Astrocyte (in vitro differentiated cells and primary cell): ENCODE measurements around the gene FAM168A. TPM values are rescaled to one million over a fixed set of nuclear protein-coding genes. Genes with fewer than 3 reads are reported as not detected.

ENCODE experiments used
- DNase-seq: peaks from one replicate; pipeline ENCODE4 v3.0.0-alpha.2; 2010; ENCODE audit warnings: low read depth
- FAIRE-seq: peaks from 2 replicates; lab custom pipeline; 2011; peaks lifted over from hg19 to GRCh38; lab: Jason Lieb, UNC
- H2AFZ ChIP-seq: 2 replicates; pipeline ENCODE4 v1.6.0; 2012; ENCODE audit warnings: low read depth, low read length, inconsistent platforms
- H3K27ac ChIP-seq: 2 replicates; pipeline ENCODE4 v1.5.1; 2011; ENCODE audit warnings: low read depth, low read length, inconsistent platforms
- H3K27me3 ChIP-seq: 2 replicates; pipeline ENCODE4 v1.6.0; 2011; ENCODE audit warnings: low read length, inconsistent platforms; ENCODE audit not compliant: insufficient read depth
- H3K36me3 ChIP-seq: 2 replicates; pipeline ENCODE4 v1.5.1; 2011; ENCODE audit warnings: low read length, inconsistent platforms; ENCODE audit not compliant: insufficient read depth
- H3K4me1 ChIP-seq: 2 replicates; pipeline ENCODE4 v1.5.1; 2011; ENCODE audit warnings: low read length, inconsistent platforms; ENCODE audit not compliant: insufficient read depth
- H3K4me2 ChIP-seq: 2 replicates; pipeline ENCODE4 v1.6.0; 2012; ENCODE audit warnings: low read length, inconsistent platforms
- H3K4me3 ChIP-seq: 2 replicates; pipeline ENCODE4 v1.5.1; 2011; ENCODE audit warnings: low read depth, mild to moderate bottlenecking, low read length, inconsistent platforms; ENCODE audit not compliant: insufficient read depth
- H3K79me2 ChIP-seq: 2 replicates; pipeline ENCODE4 v1.6.0; 2012; ENCODE audit warnings: mild to moderate bottlenecking, low read length, inconsistent platforms; ENCODE audit not compliant: insufficient read depth
- H3K9ac ChIP-seq: 2 replicates; pipeline ENCODE4 v1.6.0; 2012; ENCODE audit warnings: mild to moderate bottlenecking, low read length, inconsistent platforms
- H3K9me3 ChIP-seq: 2 replicates; pipeline ENCODE4 v1.5.1; 2012; ENCODE audit warnings: low read depth, mild to moderate bottlenecking, low read length, inconsistent platforms; ENCODE audit not compliant: insufficient read depth
- H4K20me1 ChIP-seq: 2 replicates; pipeline ENCODE4 v1.6.0; 2012; ENCODE audit warnings: low read length, inconsistent platforms; ENCODE audit not compliant: insufficient read depth
- H3K27ac Mint-ChIP-seq: one replicate; pipeline ENCODE4 v1.8.0; 2021; ENCODE audit warnings: mild to moderate bottlenecking, mixed read lengths; ENCODE audit not compliant: unreplicated experiment
- H3K27me3 Mint-ChIP-seq: one replicate; pipeline ENCODE4 v1.8.0; 2021; ENCODE audit warnings: low read depth, mixed read lengths; ENCODE audit not compliant: unreplicated experiment
- H3K36me3 Mint-ChIP-seq: one replicate; pipeline ENCODE4 v1.8.0; 2021; ENCODE audit warnings: low read depth, mixed read lengths; ENCODE audit not compliant: unreplicated experiment
- H3K4me1 Mint-ChIP-seq: one replicate; pipeline ENCODE4 v1.8.0; 2021; ENCODE audit warnings: low read depth, mixed read lengths; ENCODE audit not compliant: unreplicated experiment
- H3K4me3 Mint-ChIP-seq: one replicate; pipeline ENCODE4 v1.8.0; 2021; ENCODE audit warnings: mild to moderate bottlenecking, moderate library complexity, mixed read lengths; ENCODE audit not compliant: unreplicated experiment
- H3K9me3 Mint-ChIP-seq: one replicate; pipeline ENCODE4 v1.8.0; 2021; ENCODE audit warnings: mild to moderate bottlenecking, mixed read lengths; ENCODE audit not compliant: unreplicated experiment
- CTCF ChIP-seq: IDR thresholded peaks from 2 replicates; pipeline ENCODE4 v1.5.1; 2011; ENCODE audit warnings: low read depth, mild to moderate bottlenecking, inconsistent platforms, low read length, moderate library complexity; ENCODE audit not compliant: insufficient read depth
- EZH2 ChIP-seq: IDR thresholded peaks from 2 replicates; pipeline ENCODE4 v1.6.1; 2012; ENCODE audit warnings: mild to moderate bottlenecking, low read length, inconsistent platforms; ENCODE audit not compliant: insufficient read depth
- total RNA-seq: library from RNA; stranded (reverse); gene quantifications from 2 replicates; pipeline ENCODE4 v1.2.1, GENCODE V29; 2021

FAM168A gene
- total RNA-seq, 1 donor from 2014 or later = 44.8 TPM

- Histone ChIP-seq H3K27me3 (no peaks in the 10 kb centered on the region), H3K4me3 (no peak overlapping the region), H3K79me2 (peaks cover 10% of the 10 kb centered on the region), H3K4me2 (no peak overlapping the region), H3K9ac (no peak overlapping the region), H4K20me1 (peaks cover 57% of the 10 kb centered on the region), H3K9me3 (no peaks in the 10 kb centered on the region), H3K36me3 (no peaks in the 10 kb centered on the region), H3K4me1 (no peaks in the 10 kb centered on the region), H2AFZ (no peak overlapping the region), H3K27ac (no peak overlapping the region)
- Mint-ChIP-seq H3K4me3 (no peak overlapping the region), H3K9me3 (no peaks in the 10 kb centered on the region), H3K27me3 (no peaks in the 10 kb centered on the region), H3K4me1 (peaks cover 14% of the 10 kb centered on the region), H3K27ac (no peak overlapping the region), H3K36me3 (no peaks in the 10 kb centered on the region)
- no peak for FAIRE-seq
- no peak for DNase-seq
- no peak for TF ChIP-seq EZH2
These were observed 61.0 kb downstream of the FAM168A start for GRCh38 chr11:73536961-73537360.

GRCh38 chr11:73532310-73532709, 65.6 kb downstream of the FAM168A start:
- no peaks in the 10 kb centered on the region for H3K36me3 ChIP-seq
- no peaks in the 10 kb centered on the region for H3K9me3 ChIP-seq
- H3K9ac ChIP-seq = no peak overlapping the region
- TF ChIP-seq EZH2 (no peak), CTCF (no peak)
- H2AFZ ChIP-seq = no peak overlapping the region
- no peak overlapping the region for H3K4me3 ChIP-seq
- no peaks in the 10 kb centered on the region for H3K4me1 ChIP-seq
- no peak overlapping the region for H3K4me2 ChIP-seq
- H3K27ac Mint-ChIP-seq = no peak overlapping the region
- peaks cover 11% of the 10 kb centered on the region for H3K79me2 ChIP-seq
- H3K27me3 Mint-ChIP-seq = no peaks in the 10 kb centered on the region
- FAIRE-seq = no peak
- H4K20me1 ChIP-seq = peaks cover 77% of the 10 kb centered on the region
- no peaks in the 10 kb centered on the region for H3K36me3 Mint-ChIP-seq
- no peak overlapping the region for H3K4me3 Mint-ChIP-seq
- H3K4me1 Mint-ChIP-seq = peaks cover 25% of the 10 kb centered on the region
- H3K9me3 Mint-ChIP-seq = no peaks in the 10 kb centered on the region
- no peaks in the 10 kb centered on the region for H3K27me3 ChIP-seq
- no peak for DNase-seq
- no peak overlapping the region for H3K27ac ChIP-seq

- Histone ChIP-seq H3K79me2 (peaks cover 14% of the 10 kb centered on the region), H4K20me1 (peaks cover 77% of the 10 kb centered on the region), H3K9ac (no peak overlapping the region), H3K27ac (no peak overlapping the region), H3K4me1 (peaks cover 3% of the 10 kb centered on the region), H3K4me3 (no peak overlapping the region), H3K27me3 (no peaks in the 10 kb centered on the region), H3K4me2 (no peak overlapping the region), H3K9me3 (no peaks in the 10 kb centered on the region), H3K36me3 (no peaks in the 10 kb centered on the region), H2AFZ (no peak overlapping the region)
- no peak for TF ChIP-seq CTCF
- TF ChIP-seq EZH2 = no peak
- H3K9me3 Mint-ChIP-seq = no peaks in the 10 kb centered on the region
- no peaks in the 10 kb centered on the region for H3K36me3 Mint-ChIP-seq
- no peak for FAIRE-seq
- peaks cover 33% of the 10 kb centered on the region for H3K4me1 Mint-ChIP-seq
- H3K4me3 Mint-ChIP-seq = no peak overlapping the region
- H3K27ac Mint-ChIP-seq = no peak overlapping the region
- DNase-seq = no peak
- H3K27me3 Mint-ChIP-seq = no peaks in the 10 kb centered on the region
These were observed 66.5 kb downstream of the FAM168A start for GRCh38 chr11:73531386-73531785.
